ENCODE data around the gene MADD.

MADD gene

GRCh38 chr11:47225552-47226400 lies 44.2 kb upstream of the MADD start:
- no peak overlapping the region for H3K4me3 ChIP-seq (replicated peaks; ENCODE audit: insufficient read depth, low read length)
- no peaks in the 10 kb centered on the region for H3K27me3 ChIP-seq (ENCODE audit: insufficient read depth, poor library complexity, severe bottlenecking)
- no peak overlapping the region for H3K27ac ChIP-seq (replicated peaks)
- TF ChIP-seq SPI1 (IDR thresholded peaks at IDR 0.05; ENCODE audit: borderline replicate concordance, low read depth) (no peak), GABPA (IDR thresholded peaks at IDR 0.05; ENCODE audit: low read depth) (no peak), CTCF (IDR thresholded peaks at IDR 0.05; ENCODE audit: insufficient read depth, low read length) (no peak), REST (IDR thresholded peaks at IDR 0.05; ENCODE audit: insufficient replicate concordance, low read depth) (no peak), POLR2AphosphoS5 (IDR thresholded peaks at IDR 0.05; ENCODE audit: low read depth) (no peak)
- no peak for DNase-seq (ENCODE audit: low read depth in 1 of 2, low spot score in 1 of 2)

GRCh38 chr11:47229161-47229560 lies 40.8 kb upstream of the MADD start:
- H3K4me3 ChIP-seq (replicated peaks; ENCODE audit: insufficient read depth, low read length), result no peak overlapping the region
- no peak overlapping the region for H3K27ac ChIP-seq (replicated peaks)
- no peaks in the 10 kb centered on the region for H3K27me3 ChIP-seq (ENCODE audit: insufficient read depth, poor library complexity, severe bottlenecking)
- TF ChIP-seq SPI1 (IDR thresholded peaks at IDR 0.05; ENCODE audit: borderline replicate concordance, low read depth) (no peak), CTCF (IDR thresholded peaks at IDR 0.05; ENCODE audit: insufficient read depth, low read length) (no peak), REST (IDR thresholded peaks at IDR 0.05; ENCODE audit: insufficient replicate concordance, low read depth) (no peak), POLR2AphosphoS5 (IDR thresholded peaks at IDR 0.05; ENCODE audit: low read depth) (no peak), GABPA (IDR thresholded peaks at IDR 0.05; ENCODE audit: low read depth) (no peak)
- DNase-seq (ENCODE audit: low read depth in 1 of 2, low spot score in 1 of 2), result no peak

GRCh38 chr11:47233051-47233450 lies 36.9 kb upstream of the MADD start:
- Histone ChIP-seq H3K27me3 (ENCODE audit: insufficient read depth, poor library complexity, severe bottlenecking) (no peaks in the 10 kb centered on the region), H3K27ac (replicated peaks) (no peak overlapping the region), H3K4me3 (replicated peaks; ENCODE audit: insufficient read depth, low read length) (no peak overlapping the region)
- TF ChIP-seq SPI1 (IDR thresholded peaks at IDR 0.05; ENCODE audit: borderline replicate concordance, low read depth) (no peak), REST (IDR thresholded peaks at IDR 0.05; ENCODE audit: insufficient replicate concordance, low read depth) (no peak), POLR2AphosphoS5 (IDR thresholded peaks at IDR 0.05; ENCODE audit: low read depth) (no peak), GABPA (IDR thresholded peaks at IDR 0.05; ENCODE audit: low read depth) (no peak), CTCF (IDR thresholded peaks at IDR 0.05; ENCODE audit: insufficient read depth, low read length) (no peak)
- DNase-seq (ENCODE audit: low read depth in 1 of 2, low spot score in 1 of 2), result no peak
